SHP77 treated with DMSO at 0.1 percent for 48 hours (cell line): ENCODE data around the gene KCNIP1.
"Not testable (repeated sequence)": the region's sequence is repeated elsewhere in the genome, so short reads cannot be mapped to it uniquely, and the experiment has no call there.

Experiments used
- DNase-seq: peaks from one replicate; lab custom pipeline; 2025; lab: John Stamatoyannopoulos, UW

KCNIP1 gene

DNA sequence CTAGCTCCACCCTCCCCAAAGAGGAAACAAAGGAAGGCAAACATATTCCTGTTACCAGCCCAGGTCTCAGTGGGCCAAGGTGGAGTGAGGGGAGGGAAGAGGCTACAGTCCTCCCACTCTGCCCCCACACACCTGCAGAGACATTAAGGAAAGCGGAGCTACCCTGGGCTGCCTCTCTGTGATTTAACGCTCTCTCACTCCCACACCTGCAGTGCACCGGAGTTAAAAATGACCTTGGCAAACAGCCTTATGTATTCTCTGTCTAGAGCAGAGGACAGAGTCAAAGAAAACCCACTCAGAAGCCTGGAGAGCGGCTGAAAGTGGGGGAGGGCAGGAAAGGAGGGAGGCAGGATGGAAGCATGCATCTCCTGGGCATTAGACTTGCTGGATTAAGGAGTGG lies 32.7 kb downstream of the KCNIP1 start:
- no peak for DNase-seq

DNA sequence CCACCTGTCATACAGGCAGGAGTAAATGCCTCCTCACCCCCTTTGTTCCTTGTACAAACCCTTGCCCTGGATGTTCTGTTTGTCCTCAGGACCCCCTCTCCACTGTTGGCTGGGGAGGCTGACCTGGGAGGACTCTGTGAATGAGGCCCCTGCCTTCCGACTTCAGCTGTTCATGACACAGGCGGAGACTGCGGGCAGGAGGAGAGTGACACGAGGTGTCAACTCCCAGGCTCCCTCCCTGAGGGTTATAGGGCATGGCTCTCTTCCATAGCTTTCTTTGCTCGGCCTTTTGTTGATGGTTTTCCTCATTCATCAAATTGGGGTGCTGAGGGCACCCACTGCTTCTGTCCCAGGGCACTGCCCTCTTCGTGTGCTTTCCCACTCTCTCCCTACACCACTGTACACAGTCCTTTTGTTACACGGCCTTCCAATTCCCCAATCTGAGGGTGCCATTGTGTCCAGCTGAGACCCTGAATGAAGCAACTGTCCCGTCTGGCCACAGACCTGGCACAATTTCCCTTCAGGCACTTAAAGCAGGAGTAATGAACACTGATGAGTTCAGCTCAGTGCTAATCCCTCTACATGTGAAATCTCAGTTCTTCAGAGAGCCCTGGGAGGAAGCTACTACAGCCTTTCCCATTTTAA lies 33.8 kb downstream of the KCNIP1 start:
- DNase-seq = no peak

DNA sequence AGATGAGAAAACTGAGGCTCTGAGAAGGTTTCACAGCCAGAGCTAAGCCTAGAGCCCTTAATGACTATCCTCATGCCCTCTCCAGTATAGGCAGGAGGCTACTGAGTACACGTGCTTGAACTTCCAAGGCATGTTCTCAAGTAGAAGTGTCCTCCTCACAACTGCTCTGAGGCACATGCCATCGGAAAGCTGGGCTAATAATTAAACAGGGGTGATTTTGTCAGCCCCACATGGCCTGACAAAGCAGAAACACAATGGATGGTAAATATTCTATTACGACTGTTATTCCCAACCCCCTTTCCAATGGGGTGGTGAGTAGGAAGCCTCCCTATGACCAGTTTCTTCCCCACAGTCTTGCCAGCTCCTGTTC lies 34.3 kb downstream of the KCNIP1 start:
- DNase-seq = no peak

DNA sequence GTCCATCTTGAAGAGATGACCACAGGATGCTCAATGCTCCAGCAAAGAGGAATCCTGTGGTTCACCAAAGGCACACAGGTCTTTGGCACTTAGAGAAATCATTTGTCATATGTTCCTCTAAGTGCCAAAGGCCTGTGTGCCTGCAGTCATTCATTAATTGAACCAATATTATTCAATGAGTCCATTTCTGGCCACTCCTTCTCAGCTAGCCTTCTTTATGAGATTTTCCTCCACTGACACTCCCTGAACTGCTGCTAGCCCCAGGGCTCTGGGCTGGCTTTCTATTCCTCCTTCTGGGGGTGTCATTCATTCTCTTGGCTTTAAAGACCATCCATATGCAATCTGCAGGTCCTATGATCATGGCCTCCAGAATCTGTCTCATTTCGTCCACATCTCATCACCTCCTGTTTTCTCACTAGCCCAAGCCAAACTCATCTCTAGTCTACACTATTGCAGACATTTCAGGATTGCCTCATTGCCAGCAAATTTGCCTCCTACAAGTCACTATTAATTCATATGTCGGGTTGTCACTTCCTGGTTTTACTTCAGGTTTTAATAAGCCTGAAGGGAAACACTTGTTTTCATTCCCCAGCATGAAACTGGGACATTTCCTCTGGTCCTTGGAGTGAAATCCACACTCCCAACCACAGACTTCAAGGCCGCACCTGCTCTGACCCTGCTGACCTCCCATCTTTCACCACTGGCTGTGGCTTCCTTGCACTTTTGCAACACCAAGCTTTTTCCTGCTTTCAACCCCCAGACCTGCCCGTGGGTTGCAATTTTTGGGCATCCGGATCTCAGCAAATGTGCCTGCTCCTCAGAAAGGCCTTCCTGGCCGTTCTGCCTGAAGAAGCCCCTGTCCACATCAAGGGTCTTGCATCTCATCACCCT lies 35.1 kb downstream of the KCNIP1 start:
- no peak for DNase-seq

DNA sequence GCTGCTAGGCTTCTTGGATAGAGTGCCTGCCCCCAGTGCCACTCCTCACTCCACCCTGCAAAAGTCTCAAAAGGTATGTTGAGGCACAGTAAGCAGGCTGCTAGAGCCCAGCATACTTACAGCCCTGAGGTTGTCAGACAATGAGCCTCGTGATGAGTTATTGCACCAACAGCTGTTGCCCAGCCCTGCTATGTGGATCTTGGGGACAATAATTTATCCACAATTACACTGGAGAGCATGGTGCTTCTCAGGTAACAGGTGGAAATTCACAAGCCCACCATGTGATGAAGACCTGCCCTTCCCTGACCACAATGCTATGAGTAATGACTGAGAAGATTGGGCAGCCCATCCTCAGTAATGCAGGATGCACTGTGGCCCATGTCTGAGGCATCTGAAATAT lies 36.5 kb downstream of the KCNIP1 start:
- no peak for DNase-seq

DNA sequence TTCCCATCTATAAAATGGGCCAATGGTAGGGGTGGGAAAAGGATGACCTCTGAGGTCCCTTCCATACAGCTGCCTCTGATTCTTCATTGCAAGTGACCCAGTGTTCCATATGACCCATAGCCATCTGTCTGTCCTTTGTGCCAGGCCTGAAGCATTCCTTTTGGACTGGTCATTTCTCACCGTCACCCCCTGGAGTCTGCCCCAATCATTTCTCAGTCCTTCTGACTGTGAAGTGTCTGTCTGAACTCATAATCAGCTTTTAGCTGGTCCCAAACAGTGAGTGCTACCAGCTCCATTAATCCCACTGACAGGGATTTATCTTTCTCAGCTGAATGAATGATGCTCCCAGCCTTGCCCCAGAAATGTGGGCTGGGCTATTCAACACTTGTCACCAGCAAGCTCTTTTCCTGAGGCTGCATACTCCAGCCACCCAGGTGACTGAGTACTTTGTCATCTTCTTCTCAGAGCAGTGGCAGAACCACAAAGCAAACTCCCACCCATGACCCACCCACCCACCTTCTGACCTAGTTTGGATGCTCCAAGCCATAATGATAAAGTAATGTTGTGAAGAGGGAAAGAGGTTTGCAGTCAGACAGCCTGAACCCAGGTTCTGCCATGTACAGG lies 37.4 kb downstream of the KCNIP1 start:
- no peak for DNase-seq

DNA sequence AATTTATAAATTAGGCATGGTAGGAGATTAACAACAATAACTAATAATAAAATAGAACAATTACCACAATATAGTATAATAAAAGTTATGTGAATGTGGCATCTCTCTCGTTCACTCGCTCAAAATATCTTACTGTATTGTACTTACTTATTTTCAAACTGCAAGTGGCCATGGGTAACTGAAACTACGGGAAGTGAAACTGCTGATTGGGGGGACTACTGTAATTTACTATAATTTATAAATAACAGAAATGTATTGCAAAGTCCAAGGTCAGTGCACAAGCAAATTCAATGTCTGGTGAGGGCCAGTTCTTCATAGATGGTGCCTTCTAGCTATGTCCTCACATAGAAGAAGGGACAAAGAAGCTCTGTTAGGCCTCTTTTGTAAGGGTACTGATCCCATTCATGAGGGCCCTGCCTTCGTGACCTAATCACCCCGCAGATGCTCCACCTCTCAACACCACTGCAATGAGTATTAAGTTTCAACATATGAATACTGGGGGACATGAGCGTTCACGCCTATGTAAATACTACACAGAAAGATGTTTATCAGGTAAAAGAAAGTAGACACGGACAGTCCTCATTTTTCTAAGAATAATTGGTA lies 39.0 kb downstream of the KCNIP1 start:
- no peak for DNase-seq

DNA sequence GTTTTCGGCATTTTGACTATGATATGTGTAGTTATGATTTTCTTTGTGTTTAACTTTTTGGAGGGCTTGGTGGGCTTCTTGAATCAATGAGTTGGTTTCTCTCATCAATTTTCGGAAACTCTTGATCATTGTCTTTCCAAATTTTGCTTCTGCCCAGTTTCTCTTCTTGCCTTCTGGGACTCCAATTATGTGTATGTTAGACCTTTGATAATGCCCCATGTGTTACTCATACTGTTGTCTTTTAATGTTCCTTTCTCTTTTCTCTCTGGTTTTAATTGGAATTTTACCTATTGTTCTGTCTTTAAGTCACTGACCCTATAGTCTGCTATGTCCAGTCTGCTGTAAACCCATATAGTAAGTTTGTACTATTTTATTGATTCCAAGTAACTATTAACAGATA lies 41.5 kb downstream of the KCNIP1 start:
- no peak for DNase-seq

DNA sequence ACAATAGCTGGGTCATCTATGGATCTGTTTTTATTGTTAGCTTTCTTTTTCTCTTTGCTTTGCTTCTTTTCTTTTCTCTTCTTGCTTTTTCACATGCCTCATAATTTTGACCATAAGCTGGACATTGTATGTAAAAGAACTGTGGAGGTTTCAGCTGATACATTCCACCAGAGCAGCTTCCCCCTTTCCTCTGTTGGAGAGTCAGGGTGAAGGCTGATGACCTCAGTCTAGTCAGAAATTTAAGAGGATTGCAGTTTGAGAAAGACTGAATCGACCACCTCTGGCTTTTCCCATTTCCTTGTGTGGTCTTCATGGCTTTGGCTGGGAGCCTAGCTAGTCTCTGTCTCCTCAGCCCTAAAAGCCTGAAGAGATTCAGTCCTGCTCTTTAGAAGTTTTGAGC lies 42.0 kb downstream of the KCNIP1 start:
- DNase-seq = no peak

DNA sequence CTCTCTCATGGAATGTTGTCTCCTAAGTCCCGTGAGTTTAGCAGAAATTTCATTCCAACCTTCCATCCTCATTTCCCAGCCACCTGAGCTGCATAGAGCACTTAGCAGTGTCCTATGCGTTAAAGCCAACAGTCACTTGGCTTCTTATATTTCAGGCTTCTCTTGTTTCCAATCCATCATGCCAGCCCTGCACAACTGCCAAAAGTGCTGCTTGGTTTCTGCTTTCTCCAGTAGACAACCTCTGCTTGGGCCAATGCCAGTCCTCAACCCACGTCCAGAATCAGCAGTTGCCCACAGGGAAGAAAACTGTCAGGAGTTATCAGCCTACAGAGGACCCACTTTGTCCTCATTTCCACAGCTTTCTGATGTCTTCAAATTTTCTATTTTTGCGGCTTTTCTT lies 42.5 kb downstream of the KCNIP1 start:
- no peak for DNase-seq

DNA sequence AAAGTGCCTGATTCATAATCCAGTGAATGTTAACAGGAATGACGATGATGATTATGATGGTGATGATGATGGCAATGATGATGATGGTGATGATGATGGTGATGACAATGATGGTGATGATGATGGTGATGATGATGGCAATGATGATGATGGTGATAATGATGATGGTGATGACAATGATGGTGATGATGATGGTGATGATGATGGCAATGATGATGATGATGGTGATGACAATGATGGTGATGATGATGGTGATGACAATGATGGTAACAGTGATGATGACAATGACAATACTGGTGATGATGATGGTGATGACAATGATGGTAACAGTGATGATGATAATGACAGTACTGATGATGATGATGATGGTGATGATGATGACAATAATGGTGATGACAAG lies 46.6 kb downstream of the KCNIP1 start:
- not testable (repeated sequence) for DNase-seq

DNA sequence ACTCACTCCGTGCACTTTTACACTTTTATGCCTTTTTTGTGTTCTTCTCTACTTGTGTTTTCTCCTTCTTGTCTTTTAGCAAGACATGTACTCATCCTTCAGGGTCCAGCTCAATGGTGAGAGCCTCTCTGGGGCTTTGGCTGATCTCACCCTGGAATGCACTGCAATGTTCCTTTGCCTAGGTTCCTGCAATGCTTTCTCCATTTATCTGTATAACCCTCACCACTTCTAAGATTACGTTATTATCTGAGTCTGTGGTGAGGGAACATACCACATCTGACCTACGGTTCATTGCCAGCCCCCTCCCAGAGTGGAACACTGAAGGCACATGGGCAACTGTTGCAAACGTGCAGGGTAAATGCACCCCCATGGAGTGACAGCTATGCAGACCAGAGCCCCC lies 47.3 kb downstream of the KCNIP1 start:
- DNase-seq = no peak

DNA sequence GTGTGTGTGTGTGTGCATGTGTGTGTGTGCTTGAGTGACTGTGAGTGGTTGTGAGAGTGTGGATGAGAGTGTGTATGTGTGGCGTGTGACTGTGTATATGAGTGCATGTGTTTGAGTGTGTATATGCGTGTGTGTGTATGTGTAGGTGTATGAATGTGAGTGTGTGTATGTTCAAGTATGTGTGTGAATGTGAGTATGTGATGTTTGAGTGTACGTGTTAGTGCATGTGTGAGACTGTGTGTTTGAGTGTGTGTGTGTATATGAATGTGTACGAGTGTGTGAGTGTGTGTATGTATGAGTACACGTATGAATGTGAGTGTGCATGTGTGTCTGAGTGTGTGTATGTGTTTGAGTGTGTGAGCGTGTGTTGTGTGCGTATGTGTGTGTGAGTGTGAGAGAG lies 47.8 kb downstream of the KCNIP1 start:
- no peak for DNase-seq

DNA sequence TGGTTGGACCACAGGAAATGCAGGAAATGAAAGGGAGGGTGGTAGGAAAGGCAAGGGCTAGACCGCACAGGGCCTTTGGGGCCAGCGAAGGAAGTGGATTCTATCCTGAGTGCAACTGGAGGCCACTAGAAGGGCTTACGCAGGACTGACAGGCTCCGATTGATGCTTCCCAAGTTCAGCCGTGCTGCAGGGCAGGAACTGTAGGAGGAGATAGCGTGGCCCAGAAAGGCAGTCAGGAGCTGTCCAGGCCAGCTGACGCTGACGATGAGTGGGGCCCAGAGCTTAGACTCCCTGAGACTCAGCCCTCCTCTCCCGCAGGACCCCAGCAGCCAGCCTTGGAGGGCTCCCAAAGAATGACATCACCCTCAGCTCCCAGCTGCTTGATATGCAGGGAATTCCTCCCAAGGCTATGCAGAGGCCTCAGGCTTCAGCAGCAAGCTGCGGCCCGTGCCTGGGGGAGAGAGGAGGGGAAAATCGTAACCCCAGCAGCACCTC lies 48.8 kb downstream of the KCNIP1 start:
- no peak for DNase-seq

DNA sequence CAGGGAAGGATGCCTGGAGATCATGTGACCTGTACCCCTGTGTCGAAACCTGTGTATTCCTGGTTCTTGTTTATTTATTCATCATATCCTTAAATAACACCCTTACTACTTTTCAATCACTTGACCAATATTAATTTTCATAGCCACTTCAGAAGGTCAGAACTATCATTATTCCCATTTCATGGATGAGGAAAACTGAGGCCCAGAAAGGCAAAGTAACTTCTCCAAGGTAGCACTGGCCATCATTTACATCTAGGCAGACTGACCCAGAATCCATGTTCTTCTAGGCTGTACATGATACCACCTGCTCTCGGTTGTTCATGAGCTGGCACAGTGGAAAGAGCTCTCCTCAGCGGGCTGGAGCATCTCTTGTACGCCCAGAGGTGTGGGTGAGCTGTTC lies 49.4 kb downstream of the KCNIP1 start:
- no peak for DNase-seq

DNA sequence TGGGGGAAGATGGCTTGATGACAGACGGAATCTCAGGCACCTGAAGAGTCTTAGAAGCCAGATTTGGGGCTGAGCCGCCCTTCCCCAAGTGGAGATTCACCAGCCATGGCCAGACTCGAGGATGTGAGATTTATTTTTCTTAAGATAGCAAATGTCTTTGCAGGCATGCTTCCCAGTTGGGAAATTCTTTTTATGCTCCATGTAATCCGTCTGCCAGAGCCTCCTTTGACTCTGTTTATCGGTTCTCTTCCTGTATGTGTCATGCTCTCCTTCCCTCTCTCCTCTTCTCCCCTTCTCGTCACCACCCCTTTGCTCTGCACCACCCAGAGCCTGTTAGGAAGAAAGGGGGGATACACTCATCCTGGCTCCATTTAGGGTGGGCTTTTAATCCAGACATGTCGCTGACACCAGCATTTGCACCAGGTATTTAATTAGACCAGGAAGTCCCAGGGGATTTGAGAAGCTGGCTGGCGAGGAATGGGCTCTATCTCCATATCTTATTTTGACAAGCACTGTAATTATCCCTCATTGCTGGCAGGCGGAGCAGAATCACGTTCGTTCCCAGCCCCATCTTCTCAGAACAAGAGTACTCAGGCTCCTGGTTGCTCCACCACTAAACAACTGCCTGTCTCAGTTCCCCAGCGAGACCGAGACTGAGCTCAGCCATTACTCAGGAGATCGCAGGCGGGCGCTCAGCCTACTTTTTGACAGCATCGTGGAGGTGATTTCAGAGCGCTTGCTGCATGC lies 50.9 kb downstream of the KCNIP1 start:
- DNase-seq = no peak

DNA sequence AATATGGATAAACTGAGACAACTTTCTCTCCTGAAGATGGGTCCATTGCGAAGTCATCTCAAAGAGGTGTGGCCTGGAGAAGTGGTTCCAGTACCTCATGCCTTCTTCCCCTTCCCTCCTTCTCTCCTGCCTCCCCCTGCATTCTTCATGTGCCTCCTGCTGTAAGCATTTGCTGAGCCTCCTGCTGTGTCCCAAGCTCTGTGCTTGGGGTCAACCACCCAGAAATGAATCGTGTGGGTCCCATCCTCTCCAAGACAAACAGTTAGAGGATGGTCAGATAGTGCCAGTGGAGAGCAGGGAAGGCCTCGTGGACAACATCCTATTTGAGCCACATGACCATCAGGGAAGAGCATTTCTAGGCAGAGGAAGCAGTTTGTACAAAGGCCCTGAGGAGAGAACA lies 53.5 kb downstream of the KCNIP1 start:
- DNase-seq = no peak

DNA sequence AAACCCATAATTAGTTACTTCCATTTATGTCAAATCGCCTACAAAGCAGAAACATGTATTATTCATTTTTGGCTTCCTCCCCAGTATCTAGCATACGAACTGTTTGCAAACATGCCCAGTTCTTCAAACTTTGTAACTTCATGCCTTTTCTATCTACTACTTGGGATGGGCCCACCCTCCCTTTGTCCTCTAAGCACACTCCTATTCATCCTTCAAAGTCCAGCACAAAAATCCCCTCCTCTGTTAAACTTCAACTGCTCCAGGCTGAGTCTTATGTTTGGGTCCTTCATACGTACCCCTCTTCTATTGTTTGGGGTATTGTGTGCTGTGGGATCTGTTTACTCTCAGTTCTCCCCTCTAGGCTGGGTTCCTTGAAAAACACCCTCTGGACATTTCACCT lies 55.5 kb downstream of the KCNIP1 start:
- DNase-seq = no peak

DNA sequence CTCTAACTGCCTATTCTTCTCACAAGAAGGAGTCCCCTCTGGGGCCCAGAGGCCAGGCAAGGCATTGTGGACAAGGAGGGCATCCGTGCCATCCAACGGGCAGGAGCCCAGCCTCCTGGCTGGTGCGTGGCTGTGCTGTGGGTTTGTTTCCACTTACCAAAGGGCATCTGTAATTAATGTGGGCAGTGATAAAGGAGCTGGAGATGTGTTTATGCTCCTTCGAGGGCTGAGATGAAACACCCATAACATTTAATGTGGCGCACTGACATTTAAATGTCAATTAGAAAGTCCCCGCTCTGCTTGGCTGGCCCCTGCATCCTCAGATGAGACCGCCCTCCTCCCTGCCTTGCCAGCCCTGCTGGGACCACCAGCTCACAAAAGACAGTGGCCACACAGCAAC lies 57.1 kb downstream of the KCNIP1 start:
- no peak for DNase-seq

DNA sequence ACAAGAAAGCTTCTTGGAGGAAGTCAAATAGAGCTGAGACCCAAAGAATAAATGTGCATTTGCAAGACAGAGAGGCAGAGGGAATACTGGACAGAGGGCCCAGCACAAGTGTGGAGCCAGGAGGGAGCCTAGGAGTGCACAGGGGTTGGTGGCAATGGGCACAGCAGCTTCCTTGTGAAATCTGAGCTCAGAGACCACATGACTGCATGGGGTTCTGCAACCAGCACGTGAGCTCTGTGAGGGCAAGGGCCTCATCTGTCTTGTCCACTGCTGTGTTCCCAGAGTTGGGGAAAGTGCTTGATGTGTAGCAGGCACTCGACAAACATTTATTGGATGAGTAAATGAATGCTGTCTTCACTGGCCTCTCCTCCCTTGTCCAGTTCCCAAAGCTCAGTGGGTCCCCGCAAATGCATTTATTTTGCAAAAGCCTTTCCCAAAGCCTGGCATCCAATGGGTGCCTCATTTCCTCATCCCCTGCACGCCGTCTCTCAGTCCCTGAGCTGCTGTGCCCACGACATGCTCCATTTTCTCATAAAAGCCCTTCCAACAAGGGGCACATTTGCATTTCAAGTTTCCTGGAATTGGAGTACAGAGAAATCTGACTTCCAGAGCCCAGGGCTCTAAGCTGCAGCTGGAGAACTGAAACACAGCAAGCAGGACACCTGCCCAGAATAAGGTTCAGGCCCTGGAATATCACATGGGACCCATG lies 58.5 kb downstream of the KCNIP1 start:
- no peak for DNase-seq

DNA sequence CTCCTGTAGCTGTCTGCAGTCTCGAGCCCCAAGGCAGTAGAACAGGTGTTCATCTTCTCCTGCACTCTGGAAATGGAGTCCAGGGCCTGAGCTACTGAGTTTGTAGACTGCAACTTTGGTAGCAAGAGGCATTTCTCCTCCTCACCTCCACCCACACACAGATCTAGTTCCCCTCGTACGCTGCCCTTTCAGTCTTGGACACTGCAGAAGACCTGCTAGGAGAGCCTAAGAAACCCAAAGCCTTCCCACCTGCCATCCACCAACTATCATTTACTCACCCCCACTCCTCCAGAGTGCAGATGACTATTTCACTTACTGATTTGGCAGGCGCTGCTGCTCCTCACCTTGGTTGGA lies 59.0 kb downstream of the KCNIP1 start:
- no peak for DNase-seq
